GM18505 (cell line): ENCODE measurements around the gene DLGAP1.
"Not testable (repeated sequence)": the region's sequence is repeated elsewhere in the genome, so short reads cannot be mapped to it uniquely, and the experiment has no call there.

Source experiments
- ATAC-seq: cut with Tn5 transposase; IDR thresholded peaks from one replicate; pipeline ENCODE4 v1.9.1; 2021; ENCODE audit not compliant: unreplicated experiment
- POLR2A ChIP-seq: IDR thresholded peaks from 4 replicates; pipeline ENCODE4 v1.6.1; 2011; ENCODE audit warnings: borderline replicate concordance; ENCODE audit not compliant: insufficient read depth, insufficient read length; ENCODE audit errors: extremely low read depth

The DLGAP1 gene

DNA sequence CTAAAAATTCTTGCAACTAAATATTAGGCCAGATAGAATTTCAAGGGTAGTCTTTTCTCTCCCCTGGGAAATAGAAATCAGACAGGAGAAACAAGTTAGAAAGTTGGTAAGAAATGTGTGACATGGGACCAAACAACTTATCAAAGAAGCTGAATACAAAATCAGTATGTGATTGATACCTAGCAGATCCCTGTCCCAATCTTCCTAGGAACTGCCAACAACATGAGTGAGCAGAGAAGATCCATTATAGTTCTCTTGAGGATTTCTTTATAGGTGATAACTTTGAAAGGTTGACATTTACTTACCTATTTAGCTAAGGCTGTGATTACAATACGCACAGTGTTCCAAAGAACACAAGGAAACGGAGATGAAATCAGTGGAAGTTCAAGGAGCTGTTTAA, 162.4 kb downstream of the DLGAP1 start:
- ATAC-seq: no peak
- TF ChIP-seq POLR2A: no peak

GRCh38 chr18:4287340-4287739, 167.8 kb downstream of the DLGAP1 start:
- not testable (repeated sequence) for ATAC-seq

GRCh38 chr18:4286256-4286655, 168.9 kb downstream of the DLGAP1 start:
- no peak for TF ChIP-seq POLR2A
- ATAC-seq: no peak

DNA sequence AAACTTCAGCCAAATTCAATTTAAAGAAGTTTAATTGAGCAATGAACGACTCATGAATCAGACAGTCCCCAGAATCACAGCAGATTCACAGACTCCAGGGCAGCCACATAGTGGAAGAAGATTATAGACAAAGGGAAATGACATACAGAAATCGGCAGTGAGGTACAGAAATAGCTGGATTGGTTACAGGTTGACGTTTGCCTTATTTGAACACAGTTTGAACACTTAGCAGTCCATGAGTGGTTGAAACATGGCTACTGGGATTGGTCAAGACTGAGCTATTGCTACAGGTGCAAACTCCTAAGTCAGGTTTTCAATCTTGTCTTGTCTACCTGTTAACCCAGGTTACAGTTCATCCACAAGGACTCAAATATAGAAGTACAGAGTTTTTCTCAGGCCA, 169.6 kb downstream of the DLGAP1 start:
- ATAC-seq: no peak

GRCh38 chr18:4284528-4284927, 170.6 kb downstream of the DLGAP1 start:
- no peak for TF ChIP-seq POLR2A
- no peak for ATAC-seq

More for the DNA sequence above, 169.6 kb downstream of the DLGAP1 start:
- no peak for TF ChIP-seq POLR2A

- no peak for ATAC-seq
- TF ChIP-seq POLR2A: no peak
These were observed 171.3 kb downstream of the DLGAP1 start for GRCh38 chr18:4283746-4284291.

GRCh38 chr18:4282954-4283353, 172.2 kb downstream of the DLGAP1 start:
- no peak for TF ChIP-seq POLR2A
- no peak for ATAC-seq

- no peak for ATAC-seq
- no peak for TF ChIP-seq POLR2A
These were observed 178.0 kb downstream of the DLGAP1 start for GRCh38 chr18:4276953-4277585.

DNA sequence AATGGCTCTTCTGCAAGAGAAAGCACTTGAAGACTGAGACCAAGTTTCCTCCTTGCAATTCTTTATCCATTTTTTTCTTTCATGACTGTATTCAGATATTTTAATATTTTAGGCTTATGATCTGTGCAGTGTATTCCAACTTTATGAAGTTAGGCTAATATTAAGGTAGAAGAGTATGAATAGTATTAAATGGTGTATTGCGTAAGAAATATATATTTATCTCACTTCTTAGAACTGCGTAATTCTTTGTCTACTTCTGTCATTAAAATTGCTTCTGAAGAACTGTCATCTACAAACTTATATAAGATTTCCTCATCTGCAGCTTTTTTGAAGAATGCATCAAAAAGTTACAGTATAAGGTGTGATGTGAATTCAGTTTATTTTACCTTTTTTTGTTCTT, 183.2 kb downstream of the DLGAP1 start:
- no peak for ATAC-seq
- TF ChIP-seq POLR2A: no peak

DNA sequence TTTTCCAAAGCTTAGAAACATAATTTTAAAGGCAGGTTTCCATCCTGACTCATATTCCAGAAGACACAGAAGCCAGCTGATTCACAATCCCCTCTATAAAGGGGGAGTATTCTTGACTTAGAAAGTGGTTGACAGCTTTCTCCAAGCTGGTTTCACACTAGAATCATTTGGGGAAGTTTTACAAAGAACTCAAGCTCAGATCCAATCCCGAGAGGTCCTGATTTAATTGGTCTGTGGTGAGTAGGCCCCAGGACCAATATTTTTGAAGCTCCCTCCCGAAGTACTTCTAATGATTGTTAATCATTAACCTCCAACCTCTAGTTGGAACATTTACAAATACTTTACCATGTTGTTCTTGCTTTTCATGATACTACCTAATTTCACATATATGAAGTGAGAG, 184.1 kb downstream of the DLGAP1 start:
- no peak for ATAC-seq
- no peak for TF ChIP-seq POLR2A

GRCh38 chr18:4270016-4270415, 185.1 kb downstream of the DLGAP1 start:
- no peak for ATAC-seq

GRCh38 chr18:4267641-4268040, 187.5 kb downstream of the DLGAP1 start:
- no peak for TF ChIP-seq POLR2A
- no peak for ATAC-seq

More at GRCh38 chr18:4270016-4270415, 185.1 kb downstream of the DLGAP1 start:
- no peak for TF ChIP-seq POLR2A

GRCh38 chr18:4264347-4264791, 190.7 kb downstream of the DLGAP1 start:
- ATAC-seq: no peak

DNA sequence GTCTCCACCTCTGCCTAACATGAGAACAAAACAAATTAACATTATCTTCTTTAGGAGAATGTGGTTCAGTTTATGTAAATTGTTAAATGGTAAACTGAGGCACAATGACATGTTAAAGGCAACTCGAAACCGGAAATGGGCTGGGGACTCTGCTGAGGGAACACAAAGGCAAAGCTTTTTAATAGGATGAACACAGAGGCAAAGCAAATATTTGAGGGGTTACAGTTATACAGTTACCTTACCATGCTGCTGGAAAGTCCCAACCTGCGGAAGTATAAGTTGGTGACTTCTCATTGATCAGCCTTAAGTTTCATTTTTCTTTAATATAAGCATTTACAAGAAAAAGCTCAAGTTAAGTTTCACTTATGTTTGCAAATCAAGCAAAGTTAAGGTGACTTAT, 195.0 kb downstream of the DLGAP1 start:
- no peak for ATAC-seq
- no peak for TF ChIP-seq POLR2A

More at GRCh38 chr18:4264347-4264791, 190.7 kb downstream of the DLGAP1 start:
- no peak for TF ChIP-seq POLR2A
